A549 (cell line): ENCODE data around the gene TAF7.

Source experiments
- CBX8 ChIP-seq: fragments of 200-600 bp; sonication (generic); IDR thresholded peaks from 2 replicates; pipeline ENCODE4 v1.6.1; 2016
- EP300 ChIP-seq, 2 experiments: fragments of >200 bp; sonication (Bioruptor Twin); formaldehyde crosslinking; IDR thresholded peaks; 2 replicates in 1 of 2; 3 replicates in 1 of 2; pipeline ENCODE4 v1.6.1; 2016 to 2017
- POLR2A ChIP-seq: IDR thresholded peaks from 2 replicates; pipeline ENCODE4 v1.6.1; 2012; ENCODE audit warnings: mild to moderate bottlenecking, low read length
- TF ChIP-seq, protein P1 (sequence below): fragments of >200 bp; sonication (Bioruptor Twin); formaldehyde crosslinking; IDR thresholded peaks from 3 replicates; pipeline ENCODE4 v1.5.1; 2016
- TF ChIP-seq, protein P2 (sequence below): fragments of 450-650 bp; IDR thresholded peaks from 2 replicates; pipeline ENCODE4 v1.6.1; 2014; ENCODE audit warnings: antibody characterized with exemption

DNA sequence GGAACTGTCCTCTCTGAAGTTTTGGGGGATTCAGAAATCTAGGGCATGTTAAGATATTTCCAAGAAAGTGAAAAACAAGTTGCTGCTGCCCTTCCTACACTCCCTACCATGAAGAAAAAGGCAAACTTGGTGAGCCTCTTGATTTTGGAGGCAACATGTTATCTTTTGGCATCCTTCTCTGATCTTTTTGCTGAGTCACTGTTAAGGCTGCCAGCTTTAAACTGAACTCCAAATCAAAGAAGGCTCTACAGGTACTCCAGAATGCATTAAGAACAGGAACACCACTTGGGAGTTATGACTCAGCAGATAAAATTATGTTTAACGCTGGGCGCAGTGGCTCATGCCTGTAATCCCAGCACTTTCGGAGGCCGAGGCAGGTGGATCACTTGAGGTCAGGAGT is 51.4 kb downstream of the TAF7 start:
- TF ChIP-seq, protein P1, sequence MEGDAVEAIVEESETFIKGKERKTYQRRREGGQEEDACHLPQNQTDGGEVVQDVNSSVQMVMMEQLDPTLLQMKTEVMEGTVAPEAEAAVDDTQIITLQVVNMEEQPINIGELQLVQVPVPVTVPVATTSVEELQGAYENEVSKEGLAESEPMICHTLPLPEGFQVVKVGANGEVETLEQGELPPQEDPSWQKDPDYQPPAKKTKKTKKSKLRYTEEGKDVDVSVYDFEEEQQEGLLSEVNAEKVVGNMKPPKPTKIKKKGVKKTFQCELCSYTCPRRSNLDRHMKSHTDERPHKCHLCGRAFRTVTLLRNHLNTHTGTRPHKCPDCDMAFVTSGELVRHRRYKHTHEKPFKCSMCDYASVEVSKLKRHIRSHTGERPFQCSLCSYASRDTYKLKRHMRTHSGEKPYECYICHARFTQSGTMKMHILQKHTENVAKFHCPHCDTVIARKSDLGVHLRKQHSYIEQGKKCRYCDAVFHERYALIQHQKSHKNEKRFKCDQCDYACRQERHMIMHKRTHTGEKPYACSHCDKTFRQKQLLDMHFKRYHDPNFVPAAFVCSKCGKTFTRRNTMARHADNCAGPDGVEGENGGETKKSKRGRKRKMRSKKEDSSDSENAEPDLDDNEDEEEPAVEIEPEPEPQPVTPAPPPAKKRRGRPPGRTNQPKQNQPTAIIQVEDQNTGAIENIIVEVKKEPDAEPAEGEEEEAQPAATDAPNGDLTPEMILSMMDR: no peak
- TF ChIP-seq POLR2A: no peak
- TF ChIP-seq, protein P2, sequence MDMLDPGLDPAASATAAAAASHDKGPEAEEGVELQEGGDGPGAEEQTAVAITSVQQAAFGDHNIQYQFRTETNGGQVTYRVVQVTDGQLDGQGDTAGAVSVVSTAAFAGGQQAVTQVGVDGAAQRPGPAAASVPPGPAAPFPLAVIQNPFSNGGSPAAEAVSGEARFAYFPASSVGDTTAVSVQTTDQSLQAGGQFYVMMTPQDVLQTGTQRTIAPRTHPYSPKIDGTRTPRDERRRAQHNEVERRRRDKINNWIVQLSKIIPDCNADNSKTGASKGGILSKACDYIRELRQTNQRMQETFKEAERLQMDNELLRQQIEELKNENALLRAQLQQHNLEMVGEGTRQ: no peak
- no peak for TF ChIP-seq EP300 (IDR thresholded peaks at IDR 0.05)
- TF ChIP-seq CBX8: no peak
